ENCODE results near the gene GNPAT. TPM values are rescaled to one million over a fixed set of nuclear protein-coding genes. Genes with fewer than 3 reads are reported as not detected.

GNPAT gene
- total RNA-seq (10 to 100 TPM; 35.1 to 40.6 TPM), polyA plus RNA-seq (ENCODE audit: insufficient read length in 6 of 6) (10 to 100 TPM; 68.8 to 89.5 (median 75.3) TPM)
- long read RNA-seq, donor 1, transcript GNPAT-201 (16 exons, 2,643 nt): major isoform, 6 of 19 reads
- long read RNA-seq, donor 1, partial matches to known transcripts: 12 of 19 reads
- long read RNA-seq, donor 1, other reads (novel, unspliced or antisense): 0 of 19 reads
- long read RNA-seq, donor 2, transcript GNPAT-201 (16 exons, 2,643 nt): major isoform, 10 of 23 reads
- long read RNA-seq, donor 2, partial matches to known transcripts: 13 of 23 reads
- long read RNA-seq, donor 2, other reads (novel, unspliced or antisense): 0 of 23 reads
- long read RNA-seq, donor 3, transcript GNPAT-201 (16 exons, 2,643 nt): major isoform, 14 of 19 reads
- long read RNA-seq, donor 3, partial matches to known transcripts: 5 of 19 reads
- long read RNA-seq, donor 3, other reads (novel, unspliced or antisense): 0 of 19 reads
- long read RNA-seq, donor 4, transcript GNPAT-201 (16 exons, 2,643 nt): major isoform, 11 of 20 reads
- long read RNA-seq, donor 4, partial matches to known transcripts: 6 of 20 reads
- long read RNA-seq, donor 4, other reads (novel, unspliced or antisense): 3 of 20 reads
- long read RNA-seq, donor 5, transcript GNPAT-201 (16 exons, 2,643 nt): major isoform, 11 of 30 reads
- long read RNA-seq, donor 5, partial matches to known transcripts: 17 of 30 reads
- long read RNA-seq, donor 5, other reads (novel, unspliced or antisense): 0 of 30 reads
- long read RNA-seq, donor 6, transcript GNPAT-201 (16 exons, 2,643 nt): major isoform, 8 of 20 reads
- long read RNA-seq, donor 6, partial matches to known transcripts: 10 of 20 reads
- long read RNA-seq, donor 6, other reads (novel, unspliced or antisense): 0 of 20 reads
- long read RNA-seq, donor 7, transcript GNPAT-201 (16 exons, 2,643 nt): major isoform, 6 of 7 reads
- long read RNA-seq, donor 7, partial matches to known transcripts: 0 of 7 reads
- long read RNA-seq, donor 7, other reads (novel, unspliced or antisense): 0 of 7 reads
- long read RNA-seq, donor 8, transcript GNPAT-201 (16 exons, 2,643 nt): major isoform, 11 of 19 reads
- long read RNA-seq, donor 8, partial matches to known transcripts: 8 of 19 reads
- long read RNA-seq, donor 8, other reads (novel, unspliced or antisense): 0 of 19 reads
- long read RNA-seq, donor 9: 0 reads
- long read RNA-seq, donor 10, transcript GNPAT-201 (16 exons, 2,643 nt): major isoform, 11 of 21 reads
- long read RNA-seq, donor 10, partial matches to known transcripts: 7 of 21 reads
- long read RNA-seq, donor 10, other reads (novel, unspliced or antisense): 3 of 21 reads
- long read RNA-seq, donor 11, transcript GNPAT-201 (16 exons, 2,643 nt): major isoform, 15 of 24 reads
- long read RNA-seq, donor 11, partial matches to known transcripts: 7 of 24 reads
- long read RNA-seq, donor 11, other reads (novel, unspliced or antisense): 0 of 24 reads
- long read RNA-seq, donor 12, transcript GNPAT-201 (16 exons, 2,643 nt): major isoform, 5 of 24 reads
- long read RNA-seq, donor 12, partial matches to known transcripts: 17 of 24 reads
- long read RNA-seq, donor 12, other reads (novel, unspliced or antisense): 0 of 24 reads

DNA sequence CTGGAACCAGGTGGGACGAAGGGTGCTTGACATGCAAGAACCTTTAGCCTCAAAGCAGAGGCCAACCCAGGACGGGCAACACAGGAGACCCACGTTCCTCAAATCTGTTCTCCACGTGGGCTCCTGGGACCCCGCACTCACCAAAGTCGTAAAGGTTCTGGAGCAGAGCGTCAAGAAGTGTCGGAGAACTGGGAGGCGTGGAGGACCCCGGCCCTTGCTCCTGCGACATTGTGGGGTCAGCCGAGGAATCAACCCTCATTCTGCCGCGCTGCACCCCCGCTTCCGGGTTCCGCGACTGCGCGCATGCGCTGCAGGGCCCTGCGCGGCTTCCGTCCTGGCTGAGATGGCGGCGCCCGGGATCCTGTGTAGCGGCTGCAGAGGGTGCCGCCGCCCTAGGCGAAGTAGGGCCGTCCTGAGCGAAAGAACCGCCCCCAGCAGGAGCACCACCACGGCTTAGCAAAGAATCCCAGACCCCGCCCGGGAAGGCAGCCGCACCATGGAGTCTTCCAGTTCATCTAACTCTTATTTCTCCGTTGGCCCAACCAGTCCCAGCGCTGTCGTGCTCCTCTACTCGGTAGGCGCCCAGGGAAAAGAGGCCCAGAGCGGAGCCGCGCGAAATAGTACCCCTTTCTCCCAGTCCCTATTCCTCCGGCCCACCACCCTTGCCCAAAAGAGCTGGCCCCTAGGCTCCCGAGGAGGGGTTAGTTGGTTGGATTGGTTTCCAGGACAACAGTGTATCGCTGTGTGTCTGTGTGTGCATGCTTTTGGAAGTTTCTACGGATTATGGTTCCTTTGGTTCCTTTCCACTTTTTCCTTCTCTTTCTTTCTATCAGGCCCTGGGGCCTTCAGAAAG lies at the start of gene GNPAT:
Gene GNPAT, plus strand, starts transcription at position 330 of the 853 bp plus-strand sequence. Its CDS starts 167 bp downstream, at position 497.
- intact Hi-C loops (cut with DNase I): no loop called here
- Histone ChIP-seq H3K27me3 (no peaks in the 10 kb centered on the region), H3K4me3 (peak within 1 kb of the TSS; percentile 71 to 84), H3K9me3 (no peaks in the 10 kb centered on the region), H3K36me3 (peaks cover 0 to 25% of the 10 kb centered on the region in 2 donors), H3K4me1 (peaks cover 10 to 45% of the 10 kb centered on the region in 2 donors), H3K27ac (peak within 1 kb of the TSS; percentile 69 to 86)
- ATAC-seq (peak; percentile 98), DNase-seq (peak; percentile 86 to 97 (median 90))
- TF ChIP-seq, protein P1, sequence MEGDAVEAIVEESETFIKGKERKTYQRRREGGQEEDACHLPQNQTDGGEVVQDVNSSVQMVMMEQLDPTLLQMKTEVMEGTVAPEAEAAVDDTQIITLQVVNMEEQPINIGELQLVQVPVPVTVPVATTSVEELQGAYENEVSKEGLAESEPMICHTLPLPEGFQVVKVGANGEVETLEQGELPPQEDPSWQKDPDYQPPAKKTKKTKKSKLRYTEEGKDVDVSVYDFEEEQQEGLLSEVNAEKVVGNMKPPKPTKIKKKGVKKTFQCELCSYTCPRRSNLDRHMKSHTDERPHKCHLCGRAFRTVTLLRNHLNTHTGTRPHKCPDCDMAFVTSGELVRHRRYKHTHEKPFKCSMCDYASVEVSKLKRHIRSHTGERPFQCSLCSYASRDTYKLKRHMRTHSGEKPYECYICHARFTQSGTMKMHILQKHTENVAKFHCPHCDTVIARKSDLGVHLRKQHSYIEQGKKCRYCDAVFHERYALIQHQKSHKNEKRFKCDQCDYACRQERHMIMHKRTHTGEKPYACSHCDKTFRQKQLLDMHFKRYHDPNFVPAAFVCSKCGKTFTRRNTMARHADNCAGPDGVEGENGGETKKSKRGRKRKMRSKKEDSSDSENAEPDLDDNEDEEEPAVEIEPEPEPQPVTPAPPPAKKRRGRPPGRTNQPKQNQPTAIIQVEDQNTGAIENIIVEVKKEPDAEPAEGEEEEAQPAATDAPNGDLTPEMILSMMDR (IDR thresholded peaks at IDR 0.05): no peak

- H3K4me1 ChIP-seq: peaks cover 6 to 8% of the 10 kb centered on the region in 2 donors
- H3K4me3 ChIP-seq: no peak overlapping the region
- TF ChIP-seq, protein P1 (IDR thresholded peaks at IDR 0.05): no peak
- ATAC-seq (peak; percentile 88), DNase-seq (peak in 3 of 4 donors; percentile 40 to 80 (median 73))
- intact Hi-C loops (cut with DNase I): no loop called here
- H3K27ac ChIP-seq: no peak overlapping the region
- H3K27me3 ChIP-seq: peaks cover 0 to 7% of the 10 kb centered on the region in 2 donors
- peaks cover 0 to 4% of the 10 kb centered on the region in 2 donors for H3K9me3 ChIP-seq
- no peaks in the 10 kb centered on the region for H3K36me3 ChIP-seq
These were observed 48.3 kb upstream of the GNPAT start for GRCh38 chr1:231192620-231193163.

GRCh38 chr1:231193710-231194340 lies 47.2 kb upstream of the GNPAT start:
- Histone ChIP-seq H3K9me3 (peaks cover 0 to 4% of the 10 kb centered on the region in 2 donors), H3K36me3 (no peaks in the 10 kb centered on the region), H3K27ac (no peak overlapping the region), H3K27me3 (no peaks in the 10 kb centered on the region), H3K4me3 (no peak overlapping the region), H3K4me1 (peaks cover 6 to 8% of the 10 kb centered on the region in 2 donors)
- TF ChIP-seq, protein P1 (IDR thresholded peaks at IDR 0.05): no peak
- intact Hi-C loops (cut with DNase I): no loop called here
- DNase-seq (no peak), ATAC-seq (peak; percentile 9)

Measured in left lung (tissue), 14 donors.